ENCODE measurements around the gene ZC3H10.

Gene ZC3H10

DNA sequence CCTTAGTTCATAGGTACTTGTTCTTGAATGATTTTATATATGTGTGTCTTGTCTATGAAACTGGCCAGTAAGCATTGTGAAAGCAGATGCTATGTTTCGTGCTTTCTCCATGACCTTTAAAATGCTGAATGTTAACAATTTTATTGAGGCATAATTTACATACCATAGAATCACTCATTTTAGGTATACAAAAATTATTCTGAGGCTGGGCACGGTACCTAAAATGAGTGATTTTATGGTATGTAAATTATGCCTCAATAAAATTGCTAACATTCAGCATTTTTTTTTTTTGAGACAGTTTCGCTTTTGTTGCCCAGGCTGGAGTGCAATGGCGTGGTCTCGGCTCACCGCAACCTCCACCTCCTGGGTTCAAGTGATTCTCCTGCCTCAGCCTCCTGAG is 16.8 kb downstream of the ZC3H10 start:
- no peak overlapping the region for H3K4me3 ChIP-seq
- no peak overlapping the region for H3K27ac ChIP-seq
- H3K4me1 ChIP-seq, result peaks cover 24% of the 10 kb centered on the region
- no peaks in the 10 kb centered on the region for H3K27me3 ChIP-seq
- no peaks in the 10 kb centered on the region; the same call in 1 of the 2 replicates for H4K20me1 ChIP-seq
- no peak overlapping the region for H3K4me2 ChIP-seq
- no peak overlapping the region for H3K9ac ChIP-seq
- H3K36me3 ChIP-seq, result peaks cover 98% of the 10 kb centered on the region
- no peak for TF ChIP-seq Cebpa-rat (IDR thresholded peaks at IDR 0.05)
- no peaks in the 10 kb centered on the region for H3K9me3 ChIP-seq

DNA sequence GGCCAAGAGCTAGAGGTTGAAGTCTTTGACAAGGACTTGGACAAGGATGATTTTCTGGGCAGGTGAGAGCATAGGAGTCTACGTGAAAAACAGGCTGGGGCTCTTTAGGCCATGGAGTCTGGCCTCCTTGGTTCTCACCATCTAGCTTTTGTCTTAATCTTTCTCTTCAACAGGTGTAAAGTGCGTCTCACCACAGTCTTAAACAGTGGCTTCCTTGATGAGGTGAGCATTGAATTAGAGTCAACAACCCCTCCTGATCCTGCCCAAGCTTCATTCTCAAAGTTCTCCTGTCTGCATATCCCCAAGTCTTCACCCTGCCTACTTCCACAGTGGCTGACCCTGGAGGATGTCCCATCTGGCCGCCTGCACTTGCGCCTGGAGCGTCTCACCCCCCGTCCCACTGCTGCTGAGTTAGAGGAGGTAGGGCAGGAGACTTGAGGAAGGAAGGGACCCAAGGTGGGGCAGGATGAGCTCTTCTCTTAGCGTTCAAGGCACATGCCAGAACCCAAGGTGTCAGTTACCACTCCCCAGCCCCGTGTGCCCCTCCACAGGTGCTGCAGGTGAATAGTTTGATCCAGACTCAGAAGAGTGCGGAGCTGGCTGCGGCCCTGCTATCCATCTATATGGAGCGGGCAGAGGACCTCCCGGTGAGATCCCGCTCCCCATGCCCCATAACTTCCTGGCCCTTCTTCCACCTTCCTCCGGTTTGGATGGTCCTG is 19.9 kb downstream of the ZC3H10 start:
- Histone ChIP-seq H3K9me3 (no peaks in the 10 kb centered on the region), H3K4me1 (no peaks in the 10 kb centered on the region), H3K27me3 (no peaks in the 10 kb centered on the region), H3K4me2 (no peak overlapping the region), H4K20me1 (no peaks in the 10 kb centered on the region), H3K4me3 (no peak overlapping the region), H3K36me3 (peaks cover 100% of the 10 kb centered on the region), H3K27ac (no peak overlapping the region), H3K9ac (no peak overlapping the region)
- no peak for TF ChIP-seq Cebpa-rat (IDR thresholded peaks at IDR 0.05)

DNA sequence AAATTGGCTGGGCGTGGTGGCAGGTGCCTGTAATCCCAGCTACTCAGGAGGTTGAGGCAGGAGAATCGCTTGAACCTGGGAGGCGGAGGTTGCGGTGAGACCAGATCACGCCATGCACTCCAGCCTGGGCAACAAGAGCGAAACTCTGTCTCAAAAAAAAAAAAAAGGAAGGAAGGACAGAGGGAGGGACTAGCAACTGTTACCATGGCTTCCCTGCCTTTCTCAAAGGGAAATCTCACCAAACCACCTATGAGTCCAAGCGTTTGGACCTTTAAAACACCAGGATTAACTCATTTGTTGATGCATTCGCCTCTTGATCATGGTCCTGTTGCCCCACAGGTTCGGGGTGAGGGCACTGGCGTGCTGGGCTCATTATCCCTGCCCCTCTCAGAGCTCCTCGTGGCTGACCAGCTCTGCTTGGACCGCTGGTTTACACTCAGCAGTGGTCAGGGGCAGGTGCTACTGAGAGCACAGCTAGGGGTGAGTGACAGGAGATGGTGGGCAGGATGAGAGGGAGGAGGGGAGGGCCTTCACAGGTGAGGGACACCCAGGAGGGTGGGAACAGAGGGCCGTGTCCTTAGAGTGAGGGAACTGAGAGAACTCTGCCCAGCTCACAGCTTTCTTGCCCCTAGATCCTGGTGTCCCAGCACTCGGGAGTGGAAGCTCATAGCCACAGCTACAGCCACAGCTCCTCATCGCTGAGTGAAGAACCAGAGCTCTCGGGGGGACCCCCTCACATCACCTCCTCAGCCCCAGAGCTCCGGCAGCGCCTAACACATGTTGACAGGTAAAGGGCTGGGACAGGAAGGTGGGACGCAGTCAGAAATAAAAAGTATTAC is 24.1 kb downstream of the ZC3H10 start:
- TF ChIP-seq Cebpa-rat (IDR thresholded peaks at IDR 0.05), result no peak
- H3K27ac ChIP-seq, result no peak overlapping the region

DNA sequence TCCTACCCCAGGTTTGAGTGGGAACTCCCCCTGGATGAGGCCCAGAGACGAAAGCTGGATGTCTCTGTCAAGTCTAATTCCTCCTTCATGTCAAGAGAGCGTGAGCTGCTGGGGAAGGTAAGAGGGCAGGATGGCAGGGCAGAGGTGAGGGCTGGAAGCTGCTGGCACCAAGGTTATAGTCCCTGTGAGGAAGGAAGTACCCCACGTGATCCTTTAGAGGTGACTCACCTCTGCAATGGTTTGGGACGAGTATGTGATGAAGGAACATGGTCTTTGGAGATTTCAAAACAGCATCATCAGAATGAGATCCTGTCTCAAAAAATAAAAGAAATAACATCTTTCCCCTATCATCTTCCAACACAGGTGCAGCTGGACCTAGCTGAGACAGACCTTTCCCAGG is 25.2 kb downstream of the ZC3H10 start:
- Histone ChIP-seq H3K27ac (no peak overlapping the region), H3K4me2 (no peak overlapping the region), H3K36me3 (peaks cover 75% of the 10 kb centered on the region), H3K4me3 (no peak overlapping the region), H3K9ac (no peak overlapping the region), H3K9me3 (no peaks in the 10 kb centered on the region), H4K20me1 (no peaks in the 10 kb centered on the region), H3K4me1 (no peaks in the 10 kb centered on the region), H3K27me3 (no peaks in the 10 kb centered on the region)
- TF ChIP-seq Cebpa-rat (IDR thresholded peaks at IDR 0.05), result no peak

More for the DNA sequence above, 24.1 kb downstream of the ZC3H10 start:
- H3K36me3 ChIP-seq, result peaks cover 86% of the 10 kb centered on the region
- H3K9ac ChIP-seq, result no peak overlapping the region
- no peaks in the 10 kb centered on the region for H3K4me1 ChIP-seq
- no peak overlapping the region for H3K4me3 ChIP-seq
- H4K20me1 ChIP-seq, result no peaks in the 10 kb centered on the region
- H3K4me2 ChIP-seq, result no peak overlapping the region
- no peaks in the 10 kb centered on the region for H3K27me3 ChIP-seq
- H3K9me3 ChIP-seq, result no peaks in the 10 kb centered on the region

DNA sequence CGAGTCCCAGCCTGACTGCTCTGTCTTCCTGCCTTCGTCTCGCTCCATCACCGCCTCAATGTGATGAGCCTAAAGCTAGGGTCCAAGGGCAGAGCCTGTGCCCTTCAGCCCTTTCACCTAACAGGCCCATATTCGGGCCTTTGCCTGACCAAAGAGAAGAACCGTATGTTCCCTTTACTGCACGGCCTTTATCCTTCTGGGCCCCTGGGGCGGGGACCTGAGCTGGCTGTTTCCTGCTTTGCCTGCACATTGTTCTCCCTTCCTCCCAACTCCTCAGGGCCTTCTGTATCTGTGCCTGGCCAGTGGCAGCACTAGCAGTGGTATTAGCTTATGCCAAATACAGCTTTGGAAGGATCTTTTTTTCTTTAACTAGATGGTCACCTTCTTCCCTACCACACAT is 25.8 kb downstream of the ZC3H10 start:
- no peak for TF ChIP-seq Cebpa-rat (IDR thresholded peaks at IDR 0.05)
- Histone ChIP-seq H3K9me3 (no peaks in the 10 kb centered on the region), H3K9ac (0 out of 2 replicates have a peak overlapping the region, but pooled peaks have one; percentile 21), H3K4me2 (no peak overlapping the region), H3K27ac (no peak overlapping the region), H3K4me3 (no peak overlapping the region), H3K36me3 (peaks cover 68% of the 10 kb centered on the region), H3K27me3 (no peaks in the 10 kb centered on the region), H3K4me1 (no peaks in the 10 kb centered on the region), H4K20me1 (no peaks in the 10 kb centered on the region)

DNA sequence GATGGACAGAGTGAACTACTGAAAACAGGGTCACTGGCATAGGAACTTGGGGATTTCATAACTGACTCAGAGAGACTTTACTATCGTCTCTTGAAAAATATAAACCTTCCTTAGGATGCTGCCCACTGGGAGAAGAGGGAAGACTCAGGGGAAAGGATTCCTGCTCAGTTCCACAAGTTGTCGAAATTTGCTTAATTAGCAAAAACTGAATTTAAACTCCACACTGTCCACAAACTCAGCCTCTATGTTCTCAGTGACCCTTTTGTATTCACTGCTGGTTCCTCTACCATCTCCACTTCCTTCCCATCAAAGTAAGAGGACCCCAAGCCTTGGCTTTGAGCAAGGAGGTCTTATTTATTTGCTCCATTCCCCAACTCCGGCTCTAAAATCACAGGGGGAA is 27.2 kb downstream of the ZC3H10 start:
- Histone ChIP-seq H3K27me3 (no peaks in the 10 kb centered on the region), H3K36me3 (peaks cover 61% of the 10 kb centered on the region)

DNA sequence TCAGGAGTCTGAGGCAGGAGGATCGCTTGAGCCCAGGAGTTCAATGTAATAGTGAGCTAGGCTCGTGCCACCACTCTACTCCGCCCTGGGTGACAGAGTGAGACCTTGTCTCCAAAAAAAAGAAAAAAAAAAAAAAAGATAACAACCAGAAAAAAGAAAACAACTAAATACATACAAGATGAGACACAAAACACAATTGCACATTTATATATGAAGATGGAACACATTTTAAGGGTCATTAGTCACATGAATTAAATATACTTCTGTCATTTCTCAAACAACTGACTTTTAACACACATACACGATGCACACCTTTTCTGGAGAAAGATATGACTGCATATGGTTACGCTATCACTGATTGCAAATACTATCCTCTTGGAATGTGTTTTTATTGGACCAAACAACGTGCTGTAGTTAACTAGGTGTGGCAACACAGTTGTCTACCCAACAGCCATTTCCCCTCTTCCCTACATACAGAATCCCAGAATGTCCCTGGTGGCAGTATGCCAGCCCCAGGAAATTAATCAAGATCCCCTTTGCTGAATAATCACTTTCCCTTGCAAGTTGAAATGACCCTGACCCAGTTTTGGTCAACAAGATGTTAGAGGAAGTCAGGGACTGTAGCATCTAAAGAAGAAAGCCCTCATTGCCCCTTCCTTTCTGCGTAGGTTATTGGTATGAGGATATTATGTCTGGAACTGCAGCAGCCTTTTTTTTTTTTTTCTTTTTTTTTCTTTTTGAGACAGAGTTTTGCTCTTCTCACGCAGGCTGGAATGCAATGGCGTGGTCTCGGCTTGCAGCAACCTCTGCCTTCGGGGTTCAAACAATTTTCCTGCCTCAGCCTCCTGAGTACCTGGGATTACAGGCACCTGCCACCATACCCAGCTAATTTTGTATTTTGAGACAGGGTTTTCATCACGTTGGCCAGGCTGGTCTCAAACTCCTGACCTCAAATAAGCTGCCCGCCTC is 28.7 kb downstream of the ZC3H10 start:
- Histone ChIP-seq H3K4me3 (no peak overlapping the region), H3K36me3 (peaks cover 45% of the 10 kb centered on the region), H3K9ac (no peak overlapping the region), H3K4me1 (peaks cover 8% of the 10 kb centered on the region), H3K4me2 (no peak overlapping the region), H3K27me3 (no peaks in the 10 kb centered on the region), H4K20me1 (no peaks in the 10 kb centered on the region), H3K27ac (no peak overlapping the region), H3K9me3 (no peaks in the 10 kb centered on the region)
- no peak for TF ChIP-seq Cebpa-rat (IDR thresholded peaks at IDR 0.05)

More for the DNA sequence above, 27.2 kb downstream of the ZC3H10 start:
- Histone ChIP-seq H3K9ac (no peak overlapping the region), H4K20me1 (no peaks in the 10 kb centered on the region), H3K4me2 (no peak overlapping the region), H3K4me3 (no peak overlapping the region), H3K9me3 (no peaks in the 10 kb centered on the region), H3K27ac (no peak overlapping the region), H3K4me1 (no peaks in the 10 kb centered on the region)
- no peak for TF ChIP-seq Cebpa-rat (IDR thresholded peaks at IDR 0.05)

DNA sequence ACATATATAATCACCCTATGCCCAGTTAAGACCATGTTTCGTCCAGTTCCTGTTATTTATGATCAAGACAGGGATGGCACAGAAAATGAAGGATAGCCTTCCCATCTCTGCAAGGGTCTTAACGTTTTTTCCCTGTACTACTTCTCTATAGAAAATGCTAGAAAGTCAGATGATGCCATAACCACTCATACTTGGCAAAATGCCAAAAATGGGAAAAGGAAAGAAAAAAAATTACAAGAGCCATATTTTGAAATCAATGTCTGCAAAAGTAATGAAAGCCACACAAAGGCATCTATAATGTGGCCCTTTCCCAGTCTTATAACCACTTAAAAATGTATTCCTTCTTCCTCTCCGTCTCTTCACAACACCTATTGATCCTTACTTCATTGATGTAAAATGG is 32.5 kb downstream of the ZC3H10 start:
- Histone ChIP-seq H3K9ac (no peak overlapping the region), H3K36me3 (peaks cover 23% of the 10 kb centered on the region), H3K4me1 (peaks cover 36% of the 10 kb centered on the region), H4K20me1 (no peaks in the 10 kb centered on the region), H3K27ac (no peak overlapping the region), H3K27me3 (no peaks in the 10 kb centered on the region), H3K4me2 (no peak overlapping the region), H3K4me3 (no peak overlapping the region), H3K9me3 (no peaks in the 10 kb centered on the region)
- TF ChIP-seq Cebpa-rat (IDR thresholded peaks at IDR 0.05), result no peak

DNA sequence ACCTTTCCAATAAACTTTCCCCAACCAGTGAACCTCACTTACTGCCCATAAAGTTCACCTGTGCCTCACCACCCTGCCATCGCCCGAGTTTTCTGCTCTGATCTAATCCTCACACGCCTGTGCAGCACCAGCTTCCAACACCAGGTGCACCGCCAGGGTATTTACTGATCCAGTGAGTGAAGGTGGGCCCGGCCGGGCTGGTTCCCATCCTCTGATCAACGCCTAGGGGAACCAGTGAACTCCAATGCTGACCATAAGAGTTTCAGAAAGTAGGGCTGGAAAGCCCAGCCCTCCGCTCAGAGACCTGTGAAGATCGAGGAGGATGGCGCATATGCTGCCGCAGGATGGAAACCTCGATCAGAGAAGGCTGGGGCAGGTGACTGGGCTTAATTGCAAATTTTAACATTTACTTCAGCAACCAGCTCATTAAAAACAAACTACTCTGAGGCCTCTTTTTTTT is 33.6 kb downstream of the ZC3H10 start:
- H3K36me3 ChIP-seq, result peaks cover 27% of the 10 kb centered on the region
- H3K4me3 ChIP-seq, result peak overlapping the region; percentile 75
- peaks cover 47% of the 10 kb centered on the region for H3K4me1 ChIP-seq
- H4K20me1 ChIP-seq, result no peaks in the 10 kb centered on the region
- H3K9me3 ChIP-seq, result no peaks in the 10 kb centered on the region
- TF ChIP-seq Cebpa-rat (IDR thresholded peaks at IDR 0.05), result no peak
- H3K27ac ChIP-seq, result peak overlapping the region; percentile 84
- peak overlapping the region; percentile 88 for H3K9ac ChIP-seq
- no peaks in the 10 kb centered on the region for H3K27me3 ChIP-seq
- H3K4me2 ChIP-seq, result peak overlapping the region; percentile 99

All from BLaER1 (cell line).